GM18526 (cell line): ENCODE measurements around the gene TMEM8B.

Source experiments
- POLR2A ChIP-seq: IDR thresholded peaks from 3 replicates; pipeline ENCODE4 v1.6.1; 2011; ENCODE audit not compliant: insufficient read length; ENCODE audit errors: extremely low read depth

The TMEM8B gene

GRCh38 chr9:35844628-35845270 lies 15.7 kb downstream of the TMEM8B start:
- no peak for TF ChIP-seq POLR2A

GRCh38 chr9:35845824-35846771 lies 17.1 kb downstream of the TMEM8B start:
- TF ChIP-seq POLR2A: no peak

DNA sequence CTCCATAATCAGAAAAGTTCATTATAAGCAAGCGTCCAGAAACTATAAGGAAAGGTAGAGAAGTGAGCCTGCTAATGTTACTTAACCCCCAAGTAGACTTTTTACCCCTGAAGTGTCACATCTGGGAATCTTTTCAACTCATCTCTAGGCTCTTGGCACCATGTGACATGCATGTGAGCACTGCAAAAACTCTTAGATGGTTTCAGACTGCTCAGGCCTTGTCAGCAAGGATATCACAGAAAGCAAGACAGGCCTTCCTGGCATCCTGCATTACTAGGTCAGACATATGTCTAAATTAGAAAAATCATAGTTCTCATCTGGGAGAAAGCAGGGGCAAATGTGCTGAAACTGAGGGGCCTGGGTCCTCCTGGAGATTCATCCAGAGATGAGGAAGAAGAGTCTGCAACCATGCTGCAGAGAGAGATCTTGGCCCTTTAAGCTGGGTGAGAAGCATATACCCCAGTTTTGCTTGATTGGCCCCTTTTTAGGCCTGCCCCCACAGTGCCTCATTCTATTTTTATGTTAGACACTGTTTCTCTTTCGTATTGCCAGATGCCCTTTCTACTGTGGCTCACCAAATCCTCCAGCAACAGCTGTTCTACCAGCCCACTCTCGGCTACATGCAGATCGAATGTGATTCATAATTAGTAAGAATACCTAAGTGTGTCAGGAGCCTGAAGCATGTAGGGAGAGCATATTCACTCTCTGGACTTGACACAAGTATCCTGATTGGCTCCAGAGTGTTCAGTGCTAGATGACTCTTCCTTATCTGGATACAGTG lies 19.0 kb downstream of the TMEM8B start:
- peak; percentile 21 for TF ChIP-seq POLR2A

DNA sequence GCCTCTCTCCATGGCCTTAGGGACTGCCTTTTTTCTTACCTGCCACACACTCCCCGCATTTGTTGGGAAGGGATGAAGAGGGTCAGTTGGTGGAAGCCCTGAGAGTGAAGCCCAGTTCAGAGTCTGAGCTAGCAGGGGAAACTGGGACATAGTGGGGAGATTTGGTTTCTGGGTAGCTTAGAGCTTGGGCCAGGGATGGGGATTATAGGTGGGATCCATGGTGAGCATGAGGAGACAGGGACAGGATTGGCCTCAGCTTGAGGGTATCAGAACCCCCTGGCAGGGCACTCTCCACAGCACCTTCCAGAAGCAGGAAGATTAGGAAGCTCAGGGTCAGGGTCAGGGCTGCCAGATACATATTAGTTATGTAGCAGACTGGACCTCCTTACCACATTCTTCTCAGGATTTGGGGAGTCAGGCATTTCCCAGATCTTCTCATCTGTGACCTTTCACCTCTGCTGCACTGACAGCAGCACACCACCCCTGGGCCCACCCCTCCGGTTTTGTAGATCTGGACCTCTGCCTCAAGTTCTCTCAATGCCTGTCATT lies 23.3 kb downstream of the TMEM8B start:
- no peak for TF ChIP-seq POLR2A

GRCh38 chr9:35852876-35853865 lies 24.1 kb downstream of the TMEM8B start:
- TF ChIP-seq POLR2A: no peak

DNA sequence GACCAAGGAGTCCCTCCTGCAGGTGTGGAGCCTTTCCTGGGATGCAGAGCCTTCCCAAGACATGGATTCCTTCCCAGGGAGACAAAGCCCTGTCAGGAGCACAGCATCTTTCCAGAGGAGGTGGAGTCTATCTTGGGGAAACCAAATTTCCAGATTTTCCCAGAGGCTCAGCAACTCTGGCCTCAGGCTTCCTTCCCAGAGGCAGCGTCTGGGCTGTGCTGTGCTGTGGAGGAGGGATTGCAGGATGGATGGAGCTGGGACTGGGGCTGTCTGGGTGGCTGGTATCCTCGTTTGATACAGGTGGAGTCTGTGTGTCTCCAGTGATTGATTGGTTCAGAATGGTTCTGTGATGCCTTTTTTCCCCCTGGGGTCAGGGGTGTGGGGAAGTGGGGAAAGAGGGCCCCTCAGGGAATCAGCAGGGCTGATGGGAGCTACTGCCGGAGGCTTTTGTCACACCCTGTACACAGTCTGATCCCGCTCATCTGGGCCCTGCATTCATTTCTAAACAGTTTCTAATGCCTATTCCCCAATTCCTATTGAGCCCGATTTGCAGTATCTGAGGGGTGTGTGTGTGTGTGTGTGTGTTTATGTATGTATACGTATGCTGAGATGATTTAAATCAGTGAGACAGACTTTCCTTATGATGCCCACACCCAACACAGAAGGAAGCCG lies 25.2 kb downstream of the TMEM8B start:
- TF ChIP-seq POLR2A: no peak

- no peak for TF ChIP-seq POLR2A
Observed at GRCh38 chr9:35856206-35856605, 27.2 kb downstream of the TMEM8B start.

DNA sequence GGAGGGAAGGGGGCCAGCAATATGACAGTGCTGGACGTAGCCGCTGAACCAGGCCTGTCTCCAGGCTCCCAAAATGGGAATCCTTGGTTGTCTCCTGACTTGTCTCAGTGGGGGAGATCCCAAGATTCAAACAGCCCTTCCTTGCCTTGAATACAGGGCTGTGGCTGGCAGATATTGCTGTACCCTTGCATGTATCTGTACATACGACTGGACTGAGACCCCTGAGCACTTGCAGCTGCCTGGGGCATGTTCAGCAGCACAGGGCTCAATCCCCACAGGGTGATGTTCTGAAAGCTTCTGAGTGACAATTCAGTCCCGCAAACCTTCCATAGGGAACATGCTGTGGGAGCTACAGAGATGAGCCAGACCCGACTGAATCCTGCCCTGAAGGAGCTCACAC lies 27.9 kb downstream of the TMEM8B start:
- TF ChIP-seq POLR2A: no peak

- no peak for TF ChIP-seq POLR2A
Observed at GRCh38 chr9:35858458-35858857, 29.4 kb downstream of the TMEM8B start.

DNA sequence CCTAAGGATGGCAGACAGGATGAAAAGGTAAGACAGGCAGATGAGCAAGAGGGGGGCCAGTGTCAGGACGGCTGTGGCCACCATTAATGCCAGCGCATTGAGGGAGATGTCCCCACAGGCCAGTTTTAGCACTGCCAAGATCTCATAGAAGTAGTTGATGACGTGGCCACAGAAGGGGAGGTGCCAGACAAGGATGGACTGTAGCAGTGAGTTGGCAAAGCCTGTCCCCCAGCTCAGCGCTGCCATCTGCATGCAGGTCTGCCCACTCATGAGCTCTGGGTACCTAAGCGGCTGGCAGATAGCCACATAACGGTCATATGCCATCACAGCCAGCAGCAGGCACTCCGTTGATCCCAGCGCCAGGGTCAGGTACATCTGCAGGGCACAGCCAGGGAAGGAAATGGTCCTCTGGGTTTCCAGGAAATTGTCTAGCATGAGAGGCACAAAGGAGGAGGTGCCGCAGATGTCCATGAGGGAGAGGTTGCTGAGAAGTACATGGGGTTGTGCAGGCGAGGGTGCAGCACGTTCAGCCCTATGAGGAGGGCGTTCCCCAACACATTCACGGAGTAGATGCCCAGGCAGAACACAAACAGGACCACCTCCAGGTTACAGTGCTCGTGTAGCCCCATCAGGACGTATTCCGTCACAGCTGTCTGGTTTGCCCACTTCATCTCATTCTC lies 30.4 kb downstream of the TMEM8B start:
- TF ChIP-seq POLR2A: no peak

DNA sequence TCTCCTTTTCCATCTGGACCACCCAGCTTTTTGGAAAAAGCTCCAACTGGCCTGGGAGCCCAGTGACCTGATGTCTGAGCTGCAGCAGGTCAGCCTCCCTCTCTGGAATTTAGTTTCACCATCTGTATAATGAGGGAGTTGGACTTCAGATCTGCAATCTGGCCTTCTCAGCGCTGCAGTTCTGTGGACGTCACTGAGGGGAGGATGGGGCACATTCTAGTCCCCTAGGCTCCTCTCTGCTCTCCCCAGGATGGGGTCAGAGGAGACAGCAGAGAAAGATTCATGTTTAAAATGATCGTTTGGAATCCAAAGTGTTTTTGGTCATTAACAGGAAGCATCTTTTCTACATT lies 30.9 kb downstream of the TMEM8B start:
- TF ChIP-seq POLR2A: no peak

- TF ChIP-seq POLR2A: no peak
Observed at GRCh38 chr9:35861161-35861897, 32.3 kb downstream of the TMEM8B start.
